GM21367 (cell line): ENCODE measurements around the gene STEAP1B.
"Not testable (repeated sequence)": the region's sequence is repeated elsewhere in the genome, so short reads cannot be mapped to it uniquely, and the experiment has no call there.

Source experiments
- ATAC-seq: cut with Tn5 transposase; IDR thresholded peaks from one replicate; pipeline ENCODE4 v1.9.1; 2021; ENCODE audit not compliant: unreplicated experiment

The STEAP1B gene

DNA sequence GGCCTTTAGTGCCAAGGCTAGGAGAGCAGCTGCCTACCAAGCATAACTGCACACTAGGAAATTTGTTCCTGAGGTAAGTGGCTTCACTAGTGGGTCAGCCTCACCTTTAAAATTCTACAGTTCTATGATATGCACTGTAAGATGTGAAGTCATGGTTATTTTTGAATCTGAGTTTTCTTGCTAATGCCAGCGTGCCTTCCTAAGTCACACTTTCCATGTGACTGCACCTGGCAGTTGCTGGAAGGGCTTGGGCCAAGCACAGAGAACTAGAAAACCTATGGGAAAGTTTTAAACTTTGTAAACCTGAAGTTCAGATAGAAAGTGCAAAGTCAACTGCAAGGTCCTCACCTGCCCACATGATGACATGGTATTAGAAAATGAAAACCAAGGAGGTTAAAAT, 42.5 kb downstream of the STEAP1B start:
- ATAC-seq, result no peak

DNA sequence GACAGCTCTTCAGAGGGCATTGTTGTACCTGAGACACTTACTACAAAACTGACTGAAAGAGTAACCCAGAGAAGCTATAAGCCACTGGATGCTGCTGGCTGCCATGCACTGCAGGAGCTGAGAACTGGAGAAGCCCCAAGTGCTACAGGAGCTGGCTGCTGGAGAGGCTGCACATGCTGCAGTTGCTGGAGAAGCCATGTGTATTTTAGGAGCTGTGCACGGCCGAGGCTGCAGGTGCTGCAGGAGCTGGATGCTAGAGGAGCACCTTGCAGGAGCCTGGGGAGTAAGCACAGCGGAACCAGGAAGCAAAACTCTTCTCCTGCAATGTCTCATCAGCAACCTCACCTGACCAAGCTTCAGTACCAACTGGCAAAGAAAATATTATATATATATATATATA, 45.5 kb downstream of the STEAP1B start:
- ATAC-seq, result no peak

DNA sequence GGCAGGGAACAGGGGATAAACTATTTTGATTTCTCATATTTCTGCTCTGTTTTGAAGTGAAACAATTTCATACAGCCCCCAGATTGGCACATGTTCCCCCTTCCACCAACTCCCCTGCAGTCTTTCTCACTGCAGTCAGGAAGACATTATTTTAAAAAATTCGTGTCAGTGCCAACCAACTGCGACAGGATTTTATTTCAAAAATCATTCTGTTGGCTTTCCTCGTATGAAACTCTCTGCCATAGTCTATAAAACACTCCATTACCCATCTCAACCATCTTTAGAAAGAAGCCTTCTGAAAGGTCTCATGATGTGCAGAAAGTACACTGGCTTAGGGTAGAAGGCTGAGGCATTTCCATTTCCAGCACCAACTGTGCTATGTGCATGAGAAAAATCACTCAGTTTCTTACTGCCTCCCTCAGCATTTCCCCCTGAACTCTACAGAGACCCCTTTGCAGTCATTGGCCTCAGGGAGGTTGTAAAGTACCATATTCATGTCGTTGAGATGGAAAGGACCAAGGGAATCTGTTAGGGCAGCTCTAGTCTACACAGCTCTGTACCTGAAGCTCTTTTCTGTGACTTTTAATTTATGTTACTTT, 46.9 kb downstream of the STEAP1B start:
- ATAC-seq, result no peak

DNA sequence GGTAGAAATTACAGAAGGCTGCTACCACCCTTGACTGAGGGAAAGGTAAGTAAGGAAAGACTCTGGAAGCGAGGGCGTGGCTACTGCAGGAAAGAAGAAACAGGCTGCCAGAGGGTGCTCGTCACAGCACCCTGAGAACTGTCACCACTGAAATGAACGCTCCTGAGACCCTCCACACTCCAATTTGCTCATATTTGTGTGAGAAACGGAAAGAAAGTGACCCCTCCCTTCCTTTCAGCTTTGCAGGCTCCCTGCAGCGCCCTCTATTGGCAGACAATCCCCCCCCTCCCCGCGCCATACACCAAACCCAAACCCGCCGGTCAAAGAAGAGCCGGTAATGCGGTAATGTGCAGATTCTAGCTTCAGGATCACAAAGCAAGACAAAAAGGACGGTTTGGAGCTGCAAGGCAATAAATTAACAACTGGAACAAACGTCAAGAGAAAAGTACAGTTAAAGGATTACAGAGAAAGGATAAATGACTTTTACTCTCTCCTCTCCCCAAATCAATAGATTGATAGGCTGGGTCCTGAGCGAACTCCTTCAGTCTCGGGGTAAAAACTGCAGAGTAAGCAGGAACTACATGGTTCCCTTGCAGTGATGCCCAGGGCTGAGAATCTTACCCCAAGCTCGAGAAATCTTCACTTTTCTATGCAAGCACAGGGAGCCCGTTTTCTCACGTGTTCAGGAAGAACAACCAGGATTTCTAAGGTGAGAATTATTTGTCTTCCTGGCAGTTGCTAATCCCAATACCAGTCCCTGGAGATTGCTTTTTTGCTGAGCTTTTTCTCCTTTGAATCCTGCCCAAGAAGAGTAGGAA, 47.6 kb downstream of the STEAP1B start:
- no peak for ATAC-seq

DNA sequence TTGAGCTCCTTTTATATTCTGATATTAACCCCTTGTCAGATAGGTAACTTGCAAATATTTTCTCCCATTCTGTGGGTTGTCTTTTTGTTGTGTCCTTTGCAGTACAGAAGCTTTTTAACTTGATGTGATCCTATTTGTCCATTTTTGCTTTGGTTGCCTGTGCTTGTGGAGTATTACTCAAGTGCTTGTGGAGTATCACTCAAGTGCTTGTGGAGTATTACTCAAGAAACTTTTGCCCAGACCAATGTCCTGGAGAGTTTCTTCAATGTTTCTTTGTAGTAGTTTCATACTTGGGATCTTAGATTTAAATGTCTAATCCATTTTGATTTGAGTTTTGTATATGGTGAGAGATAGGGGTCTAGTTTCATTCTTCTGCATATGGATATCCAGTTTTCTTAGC, 50.0 kb downstream of the STEAP1B start:
- not testable (repeated sequence) for ATAC-seq

DNA sequence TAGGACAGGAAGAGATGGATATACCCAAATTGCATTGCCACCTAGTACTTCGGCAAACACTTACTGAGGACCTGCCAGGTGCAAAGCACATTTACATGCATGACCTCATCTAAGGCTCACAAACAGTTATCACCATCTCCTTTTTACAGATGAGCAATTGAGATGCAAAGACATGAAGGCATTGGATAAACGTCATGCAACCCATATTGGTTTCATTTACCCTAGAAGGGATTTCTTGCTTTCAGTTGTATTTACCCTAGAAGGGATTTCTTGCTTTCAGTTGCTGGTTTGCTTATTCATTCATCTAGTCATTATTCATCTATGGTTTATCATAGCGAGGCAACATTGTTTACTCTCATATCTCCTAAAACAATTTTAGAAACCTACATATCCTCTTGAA, 52.2 kb downstream of the STEAP1B start:
- peak; percentile 78 for ATAC-seq

DNA sequence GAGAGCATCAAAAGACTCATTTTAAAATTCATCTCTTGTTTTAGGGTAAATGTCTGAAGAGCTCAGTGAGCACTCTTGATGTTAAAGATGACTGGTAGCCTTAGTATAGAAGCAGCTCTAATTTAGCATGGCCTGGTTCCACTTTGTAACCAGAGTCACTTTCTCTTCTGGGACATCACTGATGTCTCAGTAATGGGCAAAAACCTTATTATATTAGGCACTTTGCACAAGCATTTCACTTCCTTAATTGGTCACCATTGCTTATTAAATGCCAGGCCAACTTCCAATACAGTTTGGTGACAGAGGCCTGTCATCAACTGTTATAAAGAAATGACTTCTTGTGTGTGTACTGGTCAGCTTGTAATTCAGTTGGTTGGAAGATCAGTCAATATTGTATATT, 53.0 kb downstream of the STEAP1B start:
- no peak for ATAC-seq

DNA sequence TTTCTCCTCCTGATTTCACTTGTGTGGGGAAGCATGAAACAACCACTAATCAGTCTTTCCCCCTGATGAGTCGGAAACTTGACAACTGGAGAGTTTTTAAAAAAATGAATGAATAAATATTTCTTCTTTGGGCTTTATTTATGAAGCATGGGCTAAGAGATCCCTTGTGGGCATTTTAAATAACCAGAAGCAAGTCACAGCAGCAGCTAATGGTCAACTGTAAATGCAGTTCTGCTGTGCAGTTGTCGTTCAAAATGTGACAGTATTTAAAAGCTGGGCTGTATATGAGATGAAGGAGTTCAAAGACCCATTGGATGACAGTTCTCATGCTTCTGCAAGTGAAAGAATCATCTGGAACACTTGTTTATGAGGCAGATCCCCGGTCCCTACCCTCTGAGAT, 54.1 kb downstream of the STEAP1B start:
- ATAC-seq, result no peak

DNA sequence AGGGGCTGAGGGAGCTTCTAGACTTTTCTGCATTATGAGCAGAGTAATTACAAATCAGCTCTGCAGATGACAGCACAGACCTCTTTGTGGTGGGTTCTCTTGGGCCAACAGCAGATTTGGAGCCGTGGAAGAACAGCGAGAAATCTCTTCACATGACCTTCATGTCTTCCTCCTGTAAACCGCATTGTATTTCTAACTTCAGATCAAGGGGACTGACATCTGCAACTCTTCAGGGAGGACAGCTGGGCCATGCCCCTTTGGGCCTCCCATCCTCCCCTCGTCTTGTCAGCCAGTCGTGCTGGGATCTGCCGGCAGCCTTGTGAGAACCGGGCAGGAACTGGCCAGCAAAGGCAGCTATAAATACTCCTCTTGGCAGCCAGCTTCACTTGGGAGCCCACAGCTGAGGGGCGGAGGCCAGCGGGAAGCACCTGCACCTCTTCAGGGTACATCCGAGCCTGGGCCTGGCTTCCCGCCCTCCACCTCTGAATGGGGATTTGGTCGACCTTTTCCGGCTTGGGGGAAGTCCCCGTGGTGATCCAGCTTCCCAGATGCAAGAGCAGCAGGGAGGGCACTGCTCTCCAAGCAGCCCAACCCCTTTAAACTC, 54.7 kb downstream of the STEAP1B start:
- peak; percentile 26 for ATAC-seq

DNA sequence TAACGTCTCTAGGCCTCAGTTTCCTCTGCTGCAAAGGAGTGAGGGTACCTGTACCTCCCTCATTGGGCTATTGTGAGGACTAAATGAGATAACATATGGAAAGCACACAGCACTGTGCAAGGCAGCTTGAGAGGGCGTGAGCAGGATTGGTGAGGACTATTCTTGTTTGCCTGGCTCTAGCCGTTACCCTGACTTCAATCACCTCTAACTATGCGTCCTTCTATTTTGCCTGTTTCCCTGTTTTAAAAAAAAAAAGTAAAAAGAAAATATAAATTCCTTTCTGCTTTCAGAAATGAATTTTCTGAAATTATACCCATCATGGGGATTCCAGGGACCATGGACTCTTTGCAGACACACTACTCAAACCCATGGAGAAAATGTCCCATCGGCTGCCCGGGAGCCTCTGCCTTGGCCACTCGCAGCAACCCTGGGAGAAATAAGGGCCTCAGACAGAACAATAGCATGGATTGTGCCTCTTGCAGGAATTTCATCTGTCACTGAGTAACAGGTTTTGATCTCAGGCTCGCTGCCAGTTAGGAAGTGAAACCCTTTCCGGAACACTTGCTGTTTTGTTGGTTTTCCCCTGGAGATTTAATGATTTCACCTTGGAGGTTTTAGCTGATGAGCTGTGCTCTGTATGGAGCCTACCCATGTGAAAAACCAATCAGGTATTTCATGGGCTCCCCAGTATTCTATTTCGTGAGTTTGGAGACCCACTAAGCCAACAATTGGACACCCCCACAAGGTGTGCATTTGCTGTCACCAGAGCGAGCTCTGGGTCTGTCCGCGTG, 55.6 kb downstream of the STEAP1B start:
- no peak for ATAC-seq

DNA sequence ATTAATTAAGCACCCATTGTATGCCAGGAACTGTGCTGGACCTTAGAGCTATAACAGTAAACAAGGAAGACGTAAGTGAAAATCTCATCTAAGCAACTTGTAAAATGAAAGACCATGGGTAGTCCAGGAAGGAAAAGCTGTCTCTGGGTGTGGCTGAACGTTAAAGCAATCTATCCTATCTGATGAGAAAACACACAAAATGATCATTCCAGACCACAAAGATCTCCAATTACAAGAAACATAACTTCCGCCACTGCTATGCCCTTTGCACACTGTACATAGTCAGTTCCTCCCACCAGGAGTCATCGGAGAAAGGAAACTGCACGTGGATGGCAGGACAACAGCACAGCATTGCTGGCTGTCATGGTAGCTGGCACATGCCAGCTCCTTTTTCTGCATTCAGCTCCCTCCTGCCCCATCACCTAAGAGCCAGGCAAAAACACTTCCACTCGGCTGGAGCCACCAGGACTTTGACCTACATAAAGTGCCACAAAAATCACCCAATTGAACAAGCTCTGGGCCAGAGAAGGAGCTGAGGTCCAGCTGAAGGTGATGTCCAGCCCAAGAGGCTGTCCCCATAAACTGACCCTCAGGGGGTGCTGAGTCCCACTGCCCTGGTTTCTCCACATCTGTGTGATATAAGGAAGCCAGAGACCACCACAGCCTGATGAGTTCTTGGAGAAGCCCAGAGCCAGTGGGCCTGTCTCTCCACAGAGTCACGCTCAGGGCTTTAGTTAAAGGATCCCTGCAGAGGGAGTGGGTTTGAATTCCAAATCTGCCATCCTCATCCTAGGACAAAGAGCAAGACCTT, 56.4 kb downstream of the STEAP1B start:
- no peak for ATAC-seq

DNA sequence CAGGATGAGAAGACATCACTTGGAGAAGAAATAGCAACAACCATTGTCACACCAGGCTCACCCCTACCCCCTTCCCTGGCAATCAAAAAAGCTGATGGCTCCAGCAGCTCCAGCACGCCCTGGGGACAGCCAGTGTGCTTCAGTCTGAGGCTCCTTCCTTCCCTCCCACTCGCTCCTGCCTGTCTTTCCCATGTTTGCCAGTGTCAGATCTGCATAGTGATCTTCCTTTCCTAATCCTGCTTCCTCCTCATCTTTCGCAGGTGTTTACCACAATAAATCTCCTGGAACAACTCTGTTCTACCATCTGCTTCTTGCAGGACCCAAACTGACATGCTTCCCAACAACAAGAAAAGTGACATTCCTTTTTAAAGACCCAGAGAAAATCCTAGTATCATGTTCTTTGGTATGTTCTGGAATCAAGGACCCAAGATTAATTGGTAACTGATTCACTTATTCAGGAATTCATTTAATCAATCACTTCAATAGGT, 57.1 kb downstream of the STEAP1B start:
- no peak for ATAC-seq

DNA sequence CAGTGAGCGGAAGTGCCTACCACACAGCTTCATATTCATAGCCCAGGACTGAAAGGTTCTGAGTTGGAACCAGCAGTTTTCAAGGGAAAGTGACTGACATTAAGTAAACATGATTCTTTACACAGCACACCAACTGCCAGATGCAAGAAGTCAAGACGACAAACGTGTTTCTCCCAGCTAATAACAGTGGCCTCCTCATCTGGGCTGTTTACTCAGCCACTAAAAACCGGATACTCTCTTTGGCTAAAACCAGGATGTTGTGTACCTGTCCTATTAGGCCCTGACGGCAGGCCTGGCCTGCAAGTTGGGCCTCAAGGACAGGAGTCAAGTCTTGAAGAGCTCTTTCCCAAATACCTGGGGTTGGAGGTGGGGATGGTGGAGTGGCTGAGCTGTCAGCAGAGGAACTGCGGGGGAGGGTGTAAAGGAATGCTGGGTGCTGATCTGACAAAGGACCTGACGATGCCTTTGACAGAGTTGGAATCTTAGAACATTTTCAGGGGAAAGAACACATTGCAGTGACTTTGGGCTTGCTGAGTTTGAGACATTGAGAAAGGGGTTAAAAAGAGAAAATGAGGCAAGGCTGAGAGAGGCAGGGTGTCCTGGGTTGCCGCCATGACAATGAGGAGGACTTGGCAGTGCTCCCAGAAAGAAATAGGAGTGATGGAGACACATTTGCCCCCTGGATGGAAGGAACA, 57.7 kb downstream of the STEAP1B start:
- no peak for ATAC-seq

DNA sequence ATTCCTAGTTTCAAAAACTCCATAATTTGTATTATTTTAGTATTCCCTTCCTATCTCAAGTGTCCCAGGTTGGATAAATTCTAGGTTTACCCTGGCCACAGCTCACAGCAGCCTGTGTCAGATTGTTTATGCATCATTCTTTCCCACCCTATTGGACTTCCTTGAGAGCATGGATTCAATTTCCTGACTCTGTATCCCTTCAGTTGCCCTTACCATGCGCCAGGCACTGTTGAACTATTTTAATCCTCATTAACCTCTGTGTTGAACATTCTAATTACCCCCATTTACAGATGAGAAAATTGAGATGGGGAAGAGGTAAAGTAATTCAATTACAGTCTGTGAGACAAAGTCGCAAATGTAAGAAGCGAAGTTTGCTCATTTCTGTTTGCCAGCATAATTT, 58.8 kb downstream of the STEAP1B start:
- ATAC-seq, result no peak

DNA sequence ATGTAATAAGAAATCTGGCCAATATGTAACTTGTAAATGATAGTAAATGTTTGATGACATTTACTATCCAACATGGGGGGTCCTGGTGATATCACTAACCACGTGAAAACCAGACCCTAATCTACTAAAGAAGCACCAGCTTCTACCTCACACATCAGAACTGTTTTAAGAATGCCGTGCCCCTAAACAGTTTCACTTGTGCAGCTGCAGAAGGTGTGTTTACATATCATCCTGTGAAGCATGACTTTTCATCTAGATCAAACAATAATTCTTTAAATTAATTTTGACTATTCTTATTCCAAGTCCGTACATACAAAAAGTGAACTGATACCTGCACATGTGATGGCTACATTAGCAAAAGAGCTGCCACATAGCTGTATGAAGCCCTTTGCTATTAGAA, 61.0 kb downstream of the STEAP1B start:
- ATAC-seq, result no peak

DNA sequence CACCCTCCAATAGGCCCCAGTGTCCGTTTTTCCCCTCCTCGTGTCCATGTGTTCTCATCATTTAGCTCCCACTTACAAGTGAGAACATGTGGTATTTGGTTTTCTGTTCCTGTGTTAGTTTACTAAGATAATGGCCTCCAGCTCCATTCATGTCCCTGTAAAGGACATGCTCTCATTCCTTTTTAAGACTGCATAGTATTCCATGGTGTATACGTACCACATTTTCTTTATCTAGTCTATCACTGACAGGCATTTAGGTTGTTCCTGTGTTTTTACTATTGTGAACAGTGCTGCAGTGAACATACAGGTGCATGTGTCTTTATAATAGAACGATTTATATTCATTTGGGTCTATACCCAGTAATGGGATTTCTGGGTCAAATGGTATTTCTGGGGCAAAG, 63.4 kb downstream of the STEAP1B start:
- not testable (repeated sequence) for ATAC-seq

DNA sequence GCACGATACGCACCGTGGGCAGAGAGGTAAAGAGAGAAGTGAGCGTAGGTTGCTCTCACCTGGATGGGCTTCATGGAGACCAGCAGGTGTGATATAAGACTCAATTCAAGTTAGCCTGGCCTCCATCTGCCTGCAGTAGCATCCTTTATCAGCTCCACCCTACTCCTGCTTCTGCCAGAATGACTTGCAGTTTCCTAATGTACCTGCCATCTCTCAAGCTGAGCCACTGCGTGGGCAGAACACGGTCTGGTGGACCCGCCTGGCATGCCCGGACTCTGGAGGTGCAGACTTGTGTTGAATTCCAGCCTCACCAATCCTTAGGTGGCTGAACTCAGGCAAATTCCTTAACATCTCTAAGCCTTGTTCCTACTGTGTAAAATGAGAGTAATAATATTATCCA, 64.3 kb downstream of the STEAP1B start:
- no peak for ATAC-seq

DNA sequence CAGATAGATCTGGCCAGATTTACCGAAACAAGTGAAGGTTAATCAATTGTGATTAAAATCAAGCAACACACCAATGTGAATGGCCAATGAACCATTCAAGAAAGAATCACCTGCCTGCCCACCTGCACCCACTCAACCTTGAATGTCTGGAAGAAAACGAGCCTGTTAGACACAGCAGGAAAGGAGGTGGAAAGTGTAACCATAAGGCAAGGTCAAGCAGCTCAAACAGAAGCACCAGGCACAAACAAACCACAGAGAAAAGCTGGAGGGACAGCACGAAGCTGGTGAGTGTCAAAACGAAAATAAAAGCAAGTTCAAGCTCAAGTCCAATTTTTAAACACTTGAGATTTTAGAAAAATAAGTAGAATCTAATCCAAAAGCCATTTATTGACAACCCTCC, 64.9 kb downstream of the STEAP1B start:
- peak; percentile 85 for ATAC-seq

DNA sequence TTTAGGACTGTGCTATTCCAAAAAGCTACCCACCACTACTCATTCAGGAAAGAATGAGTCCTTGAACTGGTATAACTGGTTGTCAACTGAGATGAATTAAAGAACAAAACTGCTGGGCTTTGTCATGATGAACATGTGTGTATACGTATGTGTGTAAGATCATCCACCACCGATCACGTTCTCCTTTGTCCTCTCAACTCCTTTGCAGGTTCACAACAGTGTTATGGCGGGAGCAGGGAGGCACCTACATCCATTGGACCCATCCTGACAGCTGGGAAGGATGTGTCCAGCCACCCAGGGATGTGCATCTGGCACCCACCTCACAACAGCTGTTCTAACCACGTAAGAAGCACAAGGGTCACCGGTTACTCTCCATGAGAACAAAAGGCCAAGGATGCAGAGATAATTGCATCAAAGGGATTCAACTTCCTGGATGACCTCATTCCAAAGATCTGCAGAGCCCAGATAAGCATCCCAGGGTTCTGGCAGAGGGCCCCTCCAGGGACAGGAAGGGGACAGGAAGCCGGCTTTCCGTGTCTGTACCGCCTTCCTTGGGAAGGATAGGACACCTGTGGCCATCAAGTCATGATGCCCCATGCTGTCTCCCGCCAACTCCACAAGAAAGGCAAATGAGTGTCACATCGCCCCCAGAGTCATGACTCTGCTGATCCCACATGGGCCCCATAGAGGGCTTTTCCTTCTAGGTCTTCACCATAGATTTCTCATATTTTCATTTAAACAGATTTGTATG, 66.1 kb downstream of the STEAP1B start:
- no peak for ATAC-seq
